ENCODE data around the gene INS. TPM values are rescaled to one million over a fixed set of nuclear protein-coding genes. Genes with fewer than 3 reads are reported as not detected.

Gene INS
- total RNA-seq, 2 donors from 2014 or later = 1,947 to 16,276 TPM

DNA sequence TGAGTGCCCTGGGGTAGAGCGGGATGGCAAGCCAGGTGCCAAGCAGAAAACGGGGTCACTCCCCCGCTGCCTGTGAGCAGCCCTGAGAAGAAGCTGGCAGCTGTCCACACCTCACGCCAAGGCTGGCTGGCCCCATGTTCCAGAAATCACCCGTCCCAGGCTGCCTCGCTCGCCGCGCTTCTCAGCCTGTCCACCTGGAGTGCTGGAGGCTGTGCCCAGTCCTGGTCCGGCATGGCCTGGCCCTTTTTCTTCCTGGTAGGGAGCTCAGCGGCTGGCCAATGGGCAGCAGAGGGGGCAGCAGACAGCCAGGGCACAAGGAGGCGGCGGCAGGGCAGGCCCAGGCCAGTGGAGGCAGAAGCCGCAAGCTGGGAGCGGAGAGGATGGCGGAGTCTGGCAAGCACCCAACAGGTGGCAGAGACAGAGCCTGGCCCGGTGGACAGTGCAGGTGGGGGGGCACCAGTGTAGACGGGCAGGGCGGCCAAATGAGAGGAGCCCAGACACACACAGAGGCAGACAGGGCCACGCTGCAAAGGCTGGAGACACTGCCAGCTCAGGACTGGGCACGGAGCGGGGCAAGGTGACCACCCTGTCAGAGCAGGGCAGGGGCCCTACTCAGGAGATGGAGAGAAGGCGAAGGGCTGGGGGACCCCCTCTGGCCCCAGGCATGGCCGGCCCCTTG lies 47.8 kb upstream of the INS start:
- Histone ChIP-seq H3K27me3 (no peaks in the 10 kb centered on the region), H3K36me3 (replicated peaks in 1 of 2; ENCODE audit: insufficient read depth in 1 of 2, low read depth in 2 of 2) (no peaks in the 10 kb centered on the region), H3K9me3 (no peaks in the 10 kb centered on the region), H3K4me1 (peaks cover 43% of the 10 kb centered on the region), H3K4me3 (no peak overlapping the region), H3K27ac (peak overlapping the region in 3 of 4 donors; percentile 15 to 40 (median 36))
- WGBS, 2 donors = 46 to 65% methylated on average over 5 to 23 of the region's 24 CpGs
- intact Hi-C loops (cut with DNase I) = no loop called here
- ATAC-seq (peak; percentile 52), DNase-seq (peak; percentile 61 to 75 (median 72))
- TF ChIP-seq, protein P1, sequence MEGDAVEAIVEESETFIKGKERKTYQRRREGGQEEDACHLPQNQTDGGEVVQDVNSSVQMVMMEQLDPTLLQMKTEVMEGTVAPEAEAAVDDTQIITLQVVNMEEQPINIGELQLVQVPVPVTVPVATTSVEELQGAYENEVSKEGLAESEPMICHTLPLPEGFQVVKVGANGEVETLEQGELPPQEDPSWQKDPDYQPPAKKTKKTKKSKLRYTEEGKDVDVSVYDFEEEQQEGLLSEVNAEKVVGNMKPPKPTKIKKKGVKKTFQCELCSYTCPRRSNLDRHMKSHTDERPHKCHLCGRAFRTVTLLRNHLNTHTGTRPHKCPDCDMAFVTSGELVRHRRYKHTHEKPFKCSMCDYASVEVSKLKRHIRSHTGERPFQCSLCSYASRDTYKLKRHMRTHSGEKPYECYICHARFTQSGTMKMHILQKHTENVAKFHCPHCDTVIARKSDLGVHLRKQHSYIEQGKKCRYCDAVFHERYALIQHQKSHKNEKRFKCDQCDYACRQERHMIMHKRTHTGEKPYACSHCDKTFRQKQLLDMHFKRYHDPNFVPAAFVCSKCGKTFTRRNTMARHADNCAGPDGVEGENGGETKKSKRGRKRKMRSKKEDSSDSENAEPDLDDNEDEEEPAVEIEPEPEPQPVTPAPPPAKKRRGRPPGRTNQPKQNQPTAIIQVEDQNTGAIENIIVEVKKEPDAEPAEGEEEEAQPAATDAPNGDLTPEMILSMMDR (IDR thresholded peaks at IDR 0.05) = peak in 5 of 7 experiments; percentile 16 to 57 (median 47)
- TF ChIP-seq POLR2A (IDR thresholded peaks at IDR 0.05) = peak in 1 of 3 donors; percentile 15

DNA sequence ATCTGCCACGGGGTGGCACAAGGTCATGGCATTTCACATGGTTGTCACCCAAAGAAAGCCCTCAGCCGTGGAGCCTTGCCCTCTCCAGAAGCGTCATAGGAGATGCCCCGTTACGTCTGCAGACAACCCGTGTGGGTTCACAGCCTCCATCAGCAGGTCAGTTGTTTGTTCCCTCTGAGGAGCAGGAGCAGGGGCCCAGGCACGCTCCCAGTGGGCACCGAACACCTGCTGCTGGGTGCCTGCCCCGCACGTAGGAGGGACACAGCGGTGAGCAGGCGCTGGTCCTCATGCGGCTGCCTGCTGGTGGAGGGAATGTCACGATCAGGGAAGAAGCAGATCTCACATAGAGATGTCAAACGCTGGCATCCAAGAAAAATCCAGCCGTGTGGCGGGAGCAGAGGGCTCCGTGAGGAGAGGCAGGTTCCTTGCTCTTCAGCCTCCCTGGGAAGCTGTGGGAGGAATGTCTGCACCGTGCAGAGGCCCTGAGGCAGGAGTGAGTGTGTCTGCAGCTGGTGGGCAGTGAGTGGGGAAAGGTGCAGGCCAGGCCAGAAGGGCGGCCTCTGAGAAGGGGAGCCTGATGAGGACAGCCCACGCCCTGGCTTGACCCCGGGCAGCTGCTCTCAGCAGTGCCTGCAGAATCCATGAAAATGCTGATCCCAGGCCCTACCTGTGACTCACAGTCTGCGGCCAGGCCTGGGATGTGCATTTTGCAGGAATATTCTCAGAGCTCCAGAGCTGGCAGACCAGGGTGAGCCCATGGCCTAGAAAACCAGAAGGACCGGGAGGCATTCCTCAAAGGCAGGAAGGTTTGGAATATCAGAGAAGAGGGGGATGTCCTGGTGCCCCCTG lies 47.0 kb upstream of the INS start:
- peak overlapping the region in 3 of 4 donors; percentile 15 to 40 (median 36) for H3K27ac ChIP-seq
- H3K4me3 ChIP-seq = no peak overlapping the region
- intact Hi-C loops (cut with DNase I) = no loop called here
- H3K36me3 ChIP-seq (replicated peaks in 1 of 2; ENCODE audit: insufficient read depth in 1 of 2, low read depth in 2 of 2) = no peaks in the 10 kb centered on the region
- no peak for TF ChIP-seq POLR2A (IDR thresholded peaks at IDR 0.05)
- TF ChIP-seq, protein P1 (IDR thresholded peaks at IDR 0.05) = no peak
- peaks cover 46% of the 10 kb centered on the region for H3K4me1 ChIP-seq
- 68 to 80% methylated on average over 17 to 21 of the region's 24 CpGs for WGBS, 2 donors
- no peaks in the 10 kb centered on the region for H3K9me3 ChIP-seq
- DNase-seq (peak in 2 of 4 donors; percentile 6 to 8), ATAC-seq (no peak)
- H3K27me3 ChIP-seq = no peaks in the 10 kb centered on the region

DNA sequence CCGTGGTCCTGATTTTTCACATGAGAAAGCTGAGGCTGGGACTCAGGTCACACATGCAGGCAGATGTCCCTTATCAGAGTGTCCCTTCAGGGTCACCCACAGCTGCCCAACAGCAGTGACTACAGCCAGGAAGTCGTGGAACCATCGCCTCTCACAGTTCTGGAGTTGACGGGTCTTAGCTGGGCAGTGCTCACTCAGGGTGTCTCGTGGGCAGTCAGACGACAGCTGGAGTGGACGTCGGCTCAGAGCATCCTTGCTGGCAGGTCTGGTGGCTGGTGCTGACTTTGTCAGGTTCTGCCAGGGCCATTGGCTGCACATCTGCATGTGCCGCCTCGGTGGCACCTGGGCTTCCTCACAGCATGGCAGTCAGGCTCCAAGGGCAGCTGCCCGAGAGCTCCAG lies 46.2 kb upstream of the INS start:
- peak in 3 of 4 donors; percentile 3 to 9 (median 8) for DNase-seq
- TF ChIP-seq, protein P1 (IDR thresholded peaks at IDR 0.05) = no peak
- TF ChIP-seq POLR2A (IDR thresholded peaks at IDR 0.05) = no peak
- Histone ChIP-seq H3K9me3 (no peaks in the 10 kb centered on the region), H3K36me3 (replicated peaks in 1 of 2; ENCODE audit: insufficient read depth in 1 of 2, low read depth in 2 of 2) (no peaks in the 10 kb centered on the region), H3K27me3 (no peaks in the 10 kb centered on the region), H3K27ac (no peak overlapping the region), H3K4me1 (peaks cover 46% of the 10 kb centered on the region), H3K4me3 (no peak overlapping the region)
- intact Hi-C loops (cut with DNase I) = no loop called here
- no peak for ATAC-seq
- WGBS, 2 donors = 85 to 87% methylated on average over 5 to 11 of the region's 11 CpGs

DNA sequence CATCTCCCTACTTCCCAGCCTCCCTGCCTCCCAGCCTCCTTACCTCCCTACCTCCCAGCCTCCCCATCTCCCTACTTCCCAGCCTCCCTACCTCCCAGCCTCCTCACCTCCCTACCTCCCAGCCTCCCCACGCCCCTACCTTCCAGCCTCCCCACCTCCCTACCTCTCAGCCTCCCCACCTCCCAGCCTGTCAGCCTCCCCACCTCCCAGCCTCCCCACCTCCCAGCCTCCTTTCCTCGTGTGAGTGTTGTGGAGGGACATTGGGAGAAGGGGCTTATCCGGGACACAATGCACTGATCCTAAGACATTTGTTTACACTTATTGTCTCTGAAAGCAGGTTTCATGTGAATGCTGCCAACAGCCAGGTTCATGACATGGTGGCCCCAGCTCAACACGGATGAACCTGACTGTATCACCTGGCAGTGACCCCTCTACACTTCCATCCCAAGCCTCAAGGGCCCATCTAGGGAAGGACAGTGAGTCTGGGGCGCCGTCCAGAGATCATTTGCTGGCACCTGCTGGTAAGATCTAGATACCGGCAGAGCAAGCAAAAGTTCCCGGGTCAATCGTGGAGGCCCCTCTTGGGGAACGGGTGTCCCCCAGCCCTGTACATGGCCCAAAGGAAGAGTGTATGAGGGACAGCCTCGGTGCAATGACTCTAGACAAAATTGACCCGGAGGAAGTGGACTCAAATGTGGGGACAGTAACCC lies 45.1 kb upstream of the INS start:
- Histone ChIP-seq H3K9me3 (no peaks in the 10 kb centered on the region), H3K36me3 (replicated peaks in 1 of 2; ENCODE audit: insufficient read depth in 1 of 2, low read depth in 2 of 2) (no peaks in the 10 kb centered on the region), H3K27ac (no peak overlapping the region), H3K4me3 (no peak overlapping the region), H3K27me3 (no peaks in the 10 kb centered on the region), H3K4me1 (peaks cover 48% of the 10 kb centered on the region)
- no peak for TF ChIP-seq POLR2A (IDR thresholded peaks at IDR 0.05)
- TF ChIP-seq, protein P1 (IDR thresholded peaks at IDR 0.05) = no peak
- intact Hi-C loops (cut with DNase I) = no loop called here
- no peak for ATAC-seq
- DNase-seq = peak in 3 of 4 donors; percentile 2 to 4 (median 3)
- WGBS, 2 donors = 55 to 69% methylated on average over 10 to 12 of the region's 12 CpGs

Data from body of pancreas (tissue), 4 donors.